Ureter (tissue), 1 donor: ENCODE data around the gene PCDHB10. TPM values are rescaled to one million over a fixed set of nuclear protein-coding genes. Genes with fewer than 3 reads are reported as not detected.
"Not testable (repeated sequence)": the region's sequence is repeated elsewhere in the genome, so short reads cannot be mapped to it uniquely, and the experiment has no call there.

Experiments
- DNase-seq: peaks from one replicate; pipeline ENCODE4 v3.0.0-alpha.2; 2020; ENCODE audit warnings: low spot score
- total RNA-seq: library from RNA; stranded (reverse); gene quantifications from one replicate; pipeline ENCODE4 v1.2.4, GENCODE V29; 2023
- donor health status: DM: yes; HTN: yes; CAD: no.

PCDHB10 gene
- total RNA-seq = 2.5 TPM

GRCh38 chr5:141192110-141192725, at the start of gene PCDHB10:
Gene PCDHB10, plus strand, starts transcription at chr5:141192353. Its CDS starts 200 bp downstream, at chr5:141192553.
- no peak for DNase-seq

- DNase-seq = no peak
Observed at GRCh38 chr5:141149812-141150211, 42.3 kb upstream of the PCDHB10 start, which contains the start of gene PCDHB6. Gene PCDHB6, plus strand, starts transcription at chr5:141150057. Its CDS starts 201 bp downstream, at chr5:141150258.

GRCh38 chr5:141150224-141150992, 41.7 kb upstream of the PCDHB10 start:
- DNase-seq = no peak

- no peak for DNase-seq
Observed at GRCh38 chr5:141150993-141151325, 41.2 kb upstream of the PCDHB10 start.

- DNase-seq = not testable (repeated sequence)
Observed at GRCh38 chr5:141151632-141152031, 40.5 kb upstream of the PCDHB10 start.

- not testable (repeated sequence) for DNase-seq
Observed at GRCh38 chr5:141152096-141152495, 40.1 kb upstream of the PCDHB10 start.

GRCh38 chr5:141155540-141156374, 36.4 kb upstream of the PCDHB10 start:
- no peak for DNase-seq

GRCh38 chr5:141157356-141157755, 34.8 kb upstream of the PCDHB10 start:
- not testable (repeated sequence) for DNase-seq

GRCh38 chr5:141157901-141158300, 34.3 kb upstream of the PCDHB10 start:
- not testable (repeated sequence) for DNase-seq

- no peak for DNase-seq
Observed at GRCh38 chr5:141172381-141173204, 19.6 kb upstream of the PCDHB10 start, which contains the start of gene PCDHB7. Gene PCDHB7, plus strand, starts transcription at chr5:141172644. Its CDS starts 192 bp downstream, at chr5:141172836.

GRCh38 chr5:141174291-141175104, 17.7 kb upstream of the PCDHB10 start:
- not testable (repeated sequence) for DNase-seq

GRCh38 chr5:141175933-141176332, 16.2 kb upstream of the PCDHB10 start:
- DNase-seq = no peak

- DNase-seq = not testable (repeated sequence)
Observed at GRCh38 chr5:141177577-141178191, 14.5 kb upstream of the PCDHB10 start, which contains the start of gene PCDHB8. Gene PCDHB8, plus strand, starts transcription at chr5:141177790. Its CDS starts 245 bp downstream, at chr5:141178035.

GRCh38 chr5:141179371-141179770, 12.8 kb upstream of the PCDHB10 start:
- not testable (repeated sequence) for DNase-seq

GRCh38 chr5:141179876-141180275, 12.3 kb upstream of the PCDHB10 start:
- not testable (repeated sequence) for DNase-seq

GRCh38 chr5:141180313-141180712, 11.8 kb upstream of the PCDHB10 start:
- no peak for DNase-seq

- DNase-seq = no peak
Observed at GRCh38 chr5:141182248-141182647, 9.9 kb upstream of the PCDHB10 start, which contains the start of gene PCDHB16. Gene PCDHB16, plus strand, starts transcription at chr5:141182387. Its CDS starts 173 bp downstream, at chr5:141182560.

- not testable (repeated sequence) for DNase-seq
Observed at GRCh38 chr5:141184117-141184855, 7.9 kb upstream of the PCDHB10 start.
